GM12878 (cell line): ENCODE data around the gene SLC19A1. TPM values are rescaled to one million over a fixed set of nuclear protein-coding genes. Genes with fewer than 3 reads are reported as not detected.

ENCODE experiments used
- ATAC-seq: fragments of 200-7000 bp; cut with Tn5 transposase; 3 replicates; pipeline ENCODE4 v1.9.1; 2020; ENCODE audit warnings: mild to moderate bottlenecking, moderate library complexity
- BruUV-seq: library from RNA; stranded (reverse); fragments of 400-500 nt; replicated peaks from 2 replicates; lab custom pipeline; 2021; lab: Mats Ljungman, UMichigan
- CTCF ChIA-PET: fragments of 300-600 bp; sonication (Branson Sonifier 250); formaldehyde crosslinking; extraction: SDS; loops from one replicate; lab custom pipeline; 2021; ENCODE audit warnings: inconsistent platforms; lab: Yijun Ruan, JAX
- POLR2A ChIA-PET: fragments of 350-600 bp; formaldehyde crosslinking; extraction: SDS; loops from one replicate; lab custom pipeline; 2021; ENCODE audit warnings: inconsistent platforms; lab: Charles Lee
- RAD21 ChIA-PET: fragments of 300-600 bp; sonication (Branson Sonifier 250); formaldehyde crosslinking; loops from one replicate; lab custom pipeline; 2023; ENCODE audit warnings: antibody characterized with exemption; ENCODE audit not compliant: unreplicated experiment; lab: Charles Lee
- SMC1A ChIA-PET: fragments of 300-600 bp; sonication (Branson Sonifier 250); formaldehyde crosslinking; loops from one replicate; lab custom pipeline; 2023; ENCODE audit not compliant: unreplicated experiment, uncharacterized antibody; lab: Charles Lee
- DNase-seq: peaks from one replicate; pipeline ENCODE4 v3.0.0-alpha.2; 2011; ENCODE audit warnings: low read depth, low spot score
- FAIRE-seq: peaks from 3 replicates; lab custom pipeline; 2011; peaks lifted over from hg19 to GRCh38; lab: Jason Lieb, UNC
- H2AFZ ChIP-seq: 2 replicates; pipeline ENCODE4 v1.6.0; 2011; ENCODE audit warnings: low read depth, low read length, control low read depth; ENCODE audit not compliant: control insufficient read depth
- H3K27ac ChIP-seq: 2 replicates; pipeline ENCODE4 v1.5.1; 2011; ENCODE audit warnings: control low read depth; ENCODE audit not compliant: control insufficient read depth, insufficient read depth
- H3K27me3 ChIP-seq, 2 experiments: replicated peaks in 1 of 2; 2 replicates each; pipeline versions ENCODE4 v1.6.0 to v1.6.1; 2011; ENCODE audit warnings: low read length in 1 of 2; ENCODE audit not compliant: control insufficient read depth in 2 of 2, insufficient read depth in 2 of 2
- H3K36me3 ChIP-seq, 2 experiments: 2 replicates each; pipeline ENCODE4 v1.5.1; 2011; ENCODE audit warnings: low read length in 1 of 2; ENCODE audit not compliant: control insufficient read depth in 2 of 2, insufficient read depth in 2 of 2
- H3K4me1 ChIP-seq: 2 replicates; pipeline ENCODE4 v1.6.1; 2011; ENCODE audit warnings: mild to moderate bottlenecking, low read length, moderate library complexity, mixed read lengths; ENCODE audit not compliant: control insufficient read depth, insufficient read depth
- H3K4me2 ChIP-seq: 2 replicates; pipeline ENCODE4 v1.6.0; 2011; ENCODE audit warnings: control low read depth; ENCODE audit not compliant: control insufficient read depth, insufficient read depth
- H3K4me3 ChIP-seq: fragments of 200-600 bp; sonication (generic); 2 replicates; pipeline ENCODE4 v1.5.1; 2016
- H3K79me2 ChIP-seq: 2 replicates; pipeline ENCODE4 v1.6.0; 2011; ENCODE audit warnings: low read length; ENCODE audit not compliant: control insufficient read depth, insufficient read depth
- H3K9ac ChIP-seq: 2 replicates; pipeline ENCODE4 v1.8.0; 2011; ENCODE audit warnings: low read length, control low read depth, mixed read lengths; ENCODE audit not compliant: control insufficient read depth, insufficient read depth
- H3K9me3 ChIP-seq: replicated peaks from 3 replicates; pipeline ENCODE4 v1.5.1; 2011; ENCODE audit warnings: mild to moderate bottlenecking, low read length; ENCODE audit not compliant: control insufficient read depth, insufficient read depth
- H4K20me1 ChIP-seq: 2 replicates; pipeline ENCODE4 v1.6.0; 2011; ENCODE audit not compliant: control insufficient read depth, insufficient read depth
- ATF3 ChIP-seq: IDR thresholded peaks from 2 replicates; pipeline ENCODE4 v1.6.1; 2011; ENCODE audit warnings: low read depth, mild to moderate bottlenecking, low read length, moderate library complexity, borderline replicate concordance; ENCODE audit errors: extremely low read depth
- BCL11A ChIP-seq: IDR thresholded peaks from 2 replicates; pipeline ENCODE4 v1.6.1; 2011; ENCODE audit warnings: low read depth, low read length
- ESRRA ChIP-seq: IDR thresholded peaks from 2 replicates; pipeline ENCODE4 v1.6.1; 2012; ENCODE audit warnings: mild to moderate bottlenecking, low read length, improper control_type of control experiment
- HSF1 ChIP-seq: fragments of 150-350 bp; IDR thresholded peaks from 2 replicates; pipeline ENCODE4 v1.6.1; 2014; ENCODE audit warnings: mild to moderate bottlenecking, low read depth, low read length
- IRF3 ChIP-seq: fragments of 450-650 bp; IDR thresholded peaks from 2 replicates; pipeline ENCODE4 v1.6.1; 2014; ENCODE audit warnings: mild to moderate bottlenecking
- MAX ChIP-seq: IDR thresholded peaks from 2 replicates; pipeline ENCODE4 v1.6.1; 2012; ENCODE audit warnings: low read depth, low read length, improper control_type of control experiment
- NFIC ChIP-seq: IDR thresholded peaks from 2 replicates; pipeline ENCODE4 v1.6.1; 2012; ENCODE audit warnings: low read depth, mild to moderate bottlenecking, inconsistent platforms, low read length, moderate library complexity
- NFYA ChIP-seq: IDR thresholded peaks from 2 replicates; pipeline ENCODE4 v1.6.1; 2011; ENCODE audit warnings: low read depth, mild to moderate bottlenecking, low read length, improper control_type of control experiment, borderline replicate concordance
- NFYB ChIP-seq: IDR thresholded peaks from 2 replicates; pipeline ENCODE4 v1.6.1; 2011; ENCODE audit warnings: low read depth, mild to moderate bottlenecking, low read length, improper control_type of control experiment, moderate library complexity; ENCODE audit not compliant: insufficient read depth
- NR2C2 ChIP-seq: IDR thresholded peaks from 2 replicates; pipeline ENCODE4 v1.6.1; 2011; ENCODE audit warnings: borderline replicate concordance, low read depth; ENCODE audit not compliant: control insufficient read depth, insufficient read length
- RCOR1 ChIP-seq: conservative IDR thresholded peaks from 2 replicates; pipeline ENCODE4 v1.6.1; 2012; ENCODE audit warnings: low read depth, low read length, improper control_type of control experiment
- SMAD1 ChIP-seq: fragments of 450-650 bp; IDR thresholded peaks from 2 replicates; pipeline ENCODE4 v1.6.1; 2018; ENCODE audit warnings: mild to moderate bottlenecking, low read depth; ENCODE audit not compliant: partially characterized antibody
- SMC3 ChIP-seq: IDR thresholded peaks from 2 replicates; pipeline ENCODE4 v1.6.1; 2011; ENCODE audit warnings: low read length, improper control_type of control experiment, borderline replicate concordance
- SPI1 ChIP-seq: IDR thresholded peaks from 2 replicates; pipeline ENCODE4 v1.6.1; 2011; ENCODE audit warnings: low read depth, mild to moderate bottlenecking, low read length, moderate library complexity, borderline replicate concordance; ENCODE audit not compliant: insufficient read depth
- SRF ChIP-seq, 2 experiments: IDR thresholded peaks; 2 replicates each; pipeline ENCODE4 v1.6.1; 2011; ENCODE audit warnings: low read depth in 2 of 2, low read length in 2 of 2, mild to moderate bottlenecking in 1 of 2, moderate library complexity in 1 of 2
- ZBTB40 ChIP-seq: fragments of 450-650 bp; IDR thresholded peaks from 2 replicates; pipeline ENCODE4 v1.6.1; 2016; ENCODE audit warnings: mild to moderate bottlenecking, moderate library complexity, borderline replicate concordance
- WGBS: methylation state at CpG from one replicate; pipeline ENCODE4 v1.1.6; 2016; ENCODE audit warnings: low lambda C conversion rate; ENCODE audit not compliant: insufficient replicate concordance, insufficient coverage; ENCODE audit errors: missing lambda C conversion rate; 5-methylcytosine and 5-hydroxymethylcytosine counted together
- in situ Hi-C: fragments of 300-500 bp; cut with MboI; formaldehyde crosslinking; loops from 9 replicates; pipeline ENCODE4 v1.14.3; 2018; ENCODE audit warnings: mixed read lengths
- intact Hi-C: fragments of 100-400 bp; cut with micrococcal nuclease; formaldehyde crosslinking; loops from one replicate; pipeline ENCODE4 v1.14.2; 2022; ENCODE audit not compliant: unreplicated experiment
- polyA plus RNA-seq, 11 experiments: library from polyadenylated mRNA; depleted of rRNA in 4 of 11; unstranded in 6 of 11; stranded (reverse) in 5 of 11; fragments of >200 nt; fragmentation: Nextera tagmentation in 4 of 11; fragmentation: Illumina TruSeq in 1 of 11; extraction: Ambion mirVana in 4 of 11; extraction: Trizol in 1 of 11; gene quantifications; 1 replicate in 1 of 11; 2 replicates in 10 of 11; pipeline versions ENCODE4 v1.2.1 to v1.2.3, GENCODE V29; 2011 to 2016; ENCODE audit warnings: inconsistent platforms in 2 of 11, missing spikeins in 2 of 11, low read depth in 1 of 11
- total RNA-seq, 4 experiments: library from RNA; depleted of rRNA in 3 of 4; stranded (reverse); fragments of >200 nt in 3 of 4; fragmentation: Illumina TruSeq in 1 of 4; extraction: Trizol in 1 of 4; gene quantifications; 2 replicates each; pipeline versions ENCODE4 v1.2.1 to v1.2.3, GENCODE V29; 2013 to 2021

Gene SLC19A1
- total and polyA plus RNA-seq, 10 of the 15 experiments (the other 5 are each of a cell fraction or from before 2014, with no cell fraction given) = 0.42 to 49.7 (median 12.2) TPM

- 66% methylated on average over 9 of the region's 9 CpGs for WGBS
- BruUV-seq = no TSS peak
- Histone ChIP-seq H3K4me3 (no peak overlapping the region), H4K20me1 (no peaks in the 10 kb centered on the region), H3K4me2 (no peak overlapping the region), H3K36me3 (no peaks in the 10 kb centered on the region), H3K27ac (no peak overlapping the region), H2AFZ (no peak overlapping the region), H3K79me2 (no peaks in the 10 kb centered on the region), H3K27me3 (no peaks in the 10 kb centered on the region), H3K4me1 (no peaks in the 10 kb centered on the region), H3K9ac (no peak overlapping the region), H3K9me3 (no peaks in the 10 kb centered on the region)
- ChIA-PET CTCF (no interaction called here), RAD21 (no interaction called here), POLR2A (no interaction called here), SMC1A (no interaction called here)
- intact Hi-C loops (no loop called here), in situ Hi-C loops (no loop called here)
- ATAC-seq = no peak; the same call in 2 of the 3 replicates
- no peak for DNase-seq
- FAIRE-seq = no peak
- TF ChIP-seq ZBTB40 = no peak
- TF ChIP-seq NFYA = no peak
- TF ChIP-seq SPI1 = no peak
- no peak for TF ChIP-seq NFYB
- no peak for TF ChIP-seq BCL11A
- TF ChIP-seq ESRRA = no peak
- TF ChIP-seq HSF1 = no peak
- no peak for TF ChIP-seq MAX
- TF ChIP-seq RCOR1 = no peak
- no peak for TF ChIP-seq ATF3
- TF ChIP-seq SMAD1 = no peak
- no peak for TF ChIP-seq NFIC
- TF ChIP-seq IRF3 = no peak
- TF ChIP-seq SRF (IDR thresholded peaks at IDR 0.05; ENCODE audit: low read depth in 2 of 2, low read length in 2 of 2) = no peak
- no peak for TF ChIP-seq NR2C2
- TF ChIP-seq SMC3 = no peak
These were observed 50.6 kb downstream of the SLC19A1 start for GRCh38 chr21:45491623-45492022.
